Testis (tissue), 2 donors: ENCODE measurements around the gene HOOK2.

ENCODE experiments used
- POLR2A ChIP-seq: fragments of 450-650 bp; IDR thresholded peaks from one replicate; pipeline ENCODE4 v1.6.1; 2017; ENCODE audit warnings: antibody characterized with exemption, mild to moderate bottlenecking, moderate library complexity
- TF ChIP-seq, protein P1 (sequence below), 3 experiments: fragments of 450-650 bp in 2 of 3; fragments of 200-600 bp in 1 of 3; sonication (generic) in 1 of 3; IDR thresholded peaks; one replicate each; pipeline ENCODE4 v1.5.1; 2016 to 2019; ENCODE audit warnings: antibody characterized with exemption in 3 of 3, mild to moderate bottlenecking in 2 of 3, moderate library complexity in 1 of 3

DNA sequence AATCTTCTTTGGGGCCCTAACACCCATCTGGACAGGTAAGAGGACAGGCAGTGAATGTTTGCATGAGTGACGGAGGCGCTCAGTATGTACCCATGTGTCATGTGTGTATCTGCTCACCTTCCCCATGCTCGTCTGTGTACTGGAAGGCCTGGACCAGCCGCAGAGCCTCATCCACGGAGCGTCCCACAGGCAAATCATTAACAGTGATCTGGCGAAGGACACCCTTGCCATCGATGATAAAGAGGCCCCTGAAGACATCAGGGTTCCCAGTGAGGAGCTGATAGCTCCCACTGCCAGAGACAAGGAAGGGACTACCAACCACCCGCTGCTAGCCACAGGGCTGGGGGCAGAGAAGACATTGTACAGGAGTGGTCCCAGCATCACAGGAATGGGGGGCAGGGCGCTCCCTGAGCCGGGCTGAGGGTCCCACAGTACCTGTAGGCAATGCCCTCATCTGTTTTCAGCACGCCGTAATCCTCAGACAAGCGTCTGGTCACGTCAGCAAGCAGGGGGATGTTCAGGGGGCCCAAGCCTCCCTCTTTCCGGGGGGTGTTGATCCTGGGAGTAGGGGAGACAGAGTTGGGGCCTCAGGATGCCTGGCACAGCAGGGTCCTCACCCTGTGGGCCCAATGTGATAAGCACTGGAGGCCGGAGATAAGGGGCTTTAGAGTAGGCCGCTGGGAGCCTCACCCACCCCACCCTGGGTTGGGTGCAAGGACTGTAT is 24.6 kb upstream of the HOOK2 start:
- TF ChIP-seq, protein P1, sequence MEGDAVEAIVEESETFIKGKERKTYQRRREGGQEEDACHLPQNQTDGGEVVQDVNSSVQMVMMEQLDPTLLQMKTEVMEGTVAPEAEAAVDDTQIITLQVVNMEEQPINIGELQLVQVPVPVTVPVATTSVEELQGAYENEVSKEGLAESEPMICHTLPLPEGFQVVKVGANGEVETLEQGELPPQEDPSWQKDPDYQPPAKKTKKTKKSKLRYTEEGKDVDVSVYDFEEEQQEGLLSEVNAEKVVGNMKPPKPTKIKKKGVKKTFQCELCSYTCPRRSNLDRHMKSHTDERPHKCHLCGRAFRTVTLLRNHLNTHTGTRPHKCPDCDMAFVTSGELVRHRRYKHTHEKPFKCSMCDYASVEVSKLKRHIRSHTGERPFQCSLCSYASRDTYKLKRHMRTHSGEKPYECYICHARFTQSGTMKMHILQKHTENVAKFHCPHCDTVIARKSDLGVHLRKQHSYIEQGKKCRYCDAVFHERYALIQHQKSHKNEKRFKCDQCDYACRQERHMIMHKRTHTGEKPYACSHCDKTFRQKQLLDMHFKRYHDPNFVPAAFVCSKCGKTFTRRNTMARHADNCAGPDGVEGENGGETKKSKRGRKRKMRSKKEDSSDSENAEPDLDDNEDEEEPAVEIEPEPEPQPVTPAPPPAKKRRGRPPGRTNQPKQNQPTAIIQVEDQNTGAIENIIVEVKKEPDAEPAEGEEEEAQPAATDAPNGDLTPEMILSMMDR (IDR thresholded peaks at IDR 0.05): no peak
- no peak for TF ChIP-seq POLR2A
